ENCODE data around the gene ARHGEF3.

GRCh38 chr3:56724676-56725075 is 77.1 kb downstream of the ARHGEF3 start:
- TF ChIP-seq CTCF (conservative IDR thresholded peaks at IDR 0.05; ENCODE audit: low read depth, low read length) (no peak), EZH2 (IDR thresholded peaks at IDR 0.05; ENCODE audit: borderline replicate concordance, low read depth, low read length, poor library complexity, severe bottlenecking) (no peak)

Measured in A673 (cell line).